BE2C (cell line): ENCODE results near the gene TRDN.

Source experiments
- DNase-seq: peaks from one replicate; pipeline ENCODE4 v3.0.0-alpha.2; 2020
- H3K27me3 ChIP-seq: fragments of 250-450 bp; sonication (Bioruptor Pico); 2 replicates; pipeline ENCODE4 v1.5.1; 2020; ENCODE audit warnings: mild to moderate bottlenecking
- H3K36me3 ChIP-seq: fragments of 250-450 bp; sonication (Bioruptor Pico); 2 replicates; pipeline ENCODE4 v1.5.1; 2020; ENCODE audit warnings: mild to moderate bottlenecking
- H3K4me1 ChIP-seq: fragments of 250-450 bp; sonication (Bioruptor Pico); 2 replicates; pipeline ENCODE4 v1.5.1; 2020
- H3K4me3 ChIP-seq: 2 replicates; pipeline ENCODE4 v1.5.1; 2011; ENCODE audit warnings: low read depth, low read length
- H3K9me3 ChIP-seq: fragments of 250-450 bp; sonication (Bioruptor Pico); 2 replicates; pipeline ENCODE4 v1.5.1; 2020
- TF ChIP-seq, protein P1 (sequence below): IDR thresholded peaks from 2 replicates; pipeline ENCODE4 v1.5.1; 2012; ENCODE audit warnings: mild to moderate bottlenecking, low read depth, low read length

TRDN gene

DNA sequence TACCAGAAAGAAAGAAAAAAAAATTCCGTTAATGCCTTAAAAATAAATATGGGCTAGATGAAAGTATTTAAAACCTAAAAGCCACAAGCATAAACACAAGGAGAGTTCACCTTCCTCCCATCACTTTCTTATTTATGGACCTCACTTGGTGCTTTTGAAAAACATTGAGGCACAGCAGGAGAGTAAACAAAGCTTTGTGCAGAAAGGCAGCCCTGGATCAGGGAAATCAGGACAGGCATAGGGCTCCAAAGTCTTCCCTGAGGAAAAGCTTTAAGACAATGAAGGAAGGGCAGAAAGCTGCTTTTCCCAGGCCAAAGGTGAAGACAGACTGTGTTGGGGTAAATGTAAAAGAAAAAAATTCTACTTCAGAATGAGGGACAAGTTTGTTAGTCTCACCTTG is 432.8 kb downstream of the TRDN start:
- TF ChIP-seq, protein P1, sequence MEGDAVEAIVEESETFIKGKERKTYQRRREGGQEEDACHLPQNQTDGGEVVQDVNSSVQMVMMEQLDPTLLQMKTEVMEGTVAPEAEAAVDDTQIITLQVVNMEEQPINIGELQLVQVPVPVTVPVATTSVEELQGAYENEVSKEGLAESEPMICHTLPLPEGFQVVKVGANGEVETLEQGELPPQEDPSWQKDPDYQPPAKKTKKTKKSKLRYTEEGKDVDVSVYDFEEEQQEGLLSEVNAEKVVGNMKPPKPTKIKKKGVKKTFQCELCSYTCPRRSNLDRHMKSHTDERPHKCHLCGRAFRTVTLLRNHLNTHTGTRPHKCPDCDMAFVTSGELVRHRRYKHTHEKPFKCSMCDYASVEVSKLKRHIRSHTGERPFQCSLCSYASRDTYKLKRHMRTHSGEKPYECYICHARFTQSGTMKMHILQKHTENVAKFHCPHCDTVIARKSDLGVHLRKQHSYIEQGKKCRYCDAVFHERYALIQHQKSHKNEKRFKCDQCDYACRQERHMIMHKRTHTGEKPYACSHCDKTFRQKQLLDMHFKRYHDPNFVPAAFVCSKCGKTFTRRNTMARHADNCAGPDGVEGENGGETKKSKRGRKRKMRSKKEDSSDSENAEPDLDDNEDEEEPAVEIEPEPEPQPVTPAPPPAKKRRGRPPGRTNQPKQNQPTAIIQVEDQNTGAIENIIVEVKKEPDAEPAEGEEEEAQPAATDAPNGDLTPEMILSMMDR: no peak
- no peak for DNase-seq

DNA sequence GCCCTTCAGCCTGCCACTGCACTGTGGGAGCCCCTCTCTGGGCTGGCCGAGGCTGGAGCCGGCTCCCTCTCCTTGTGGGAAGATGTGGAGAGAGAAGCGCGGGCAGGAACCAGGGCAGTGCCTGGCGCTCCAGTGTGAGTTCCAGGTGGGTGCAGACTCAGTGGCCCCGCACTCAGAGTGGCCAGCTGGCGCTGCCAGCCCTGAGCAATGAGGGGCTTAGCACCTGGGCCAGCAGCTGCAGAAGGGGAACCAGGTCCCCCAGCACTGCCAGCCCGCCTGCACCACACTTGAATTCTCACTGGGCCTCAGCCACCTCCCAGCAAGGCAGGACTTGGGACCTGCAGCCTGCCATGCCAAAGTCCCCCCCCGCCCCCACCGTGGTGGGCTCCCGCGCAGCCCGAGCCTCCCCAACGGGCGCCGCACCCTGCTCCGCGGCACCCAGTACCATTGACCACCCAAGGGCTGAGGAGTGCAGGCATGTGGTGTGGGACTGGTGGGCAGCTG is 434.8 kb downstream of the TRDN start:
- Histone ChIP-seq H3K9me3 (no peaks in the 10 kb centered on the region), H3K4me3 (no peak overlapping the region), H3K36me3 (no peaks in the 10 kb centered on the region), H3K27me3 (no peaks in the 10 kb centered on the region), H3K4me1 (no peaks in the 10 kb centered on the region)
- DNase-seq: no peak
- TF ChIP-seq, protein P1: no peak

More for the DNA sequence above, 432.8 kb downstream of the TRDN start:
- no peak overlapping the region for H3K4me3 ChIP-seq
- no peaks in the 10 kb centered on the region for H3K36me3 ChIP-seq
- no peaks in the 10 kb centered on the region for H3K4me1 ChIP-seq
- no peaks in the 10 kb centered on the region for H3K9me3 ChIP-seq
- no peaks in the 10 kb centered on the region for H3K27me3 ChIP-seq

DNA sequence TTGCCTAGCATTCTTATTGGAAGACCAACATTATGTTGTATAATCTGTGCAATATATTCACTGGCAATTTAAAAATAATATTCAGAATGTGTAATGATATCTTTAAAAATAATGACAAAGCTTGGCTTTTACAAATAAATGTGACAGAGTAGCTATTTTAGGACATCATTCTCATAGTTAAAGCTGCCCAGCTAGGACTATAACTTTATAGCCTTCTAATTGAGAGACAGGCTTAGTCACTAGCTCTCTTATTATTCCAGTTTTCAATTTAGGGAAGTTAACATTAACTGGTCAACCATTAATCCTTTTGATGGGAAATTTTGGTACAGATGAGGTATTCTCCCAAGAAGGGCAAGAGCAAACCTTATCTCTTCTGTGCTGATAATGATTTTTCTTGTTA is 443.5 kb downstream of the TRDN start:
- Histone ChIP-seq H3K36me3 (no peaks in the 10 kb centered on the region), H3K4me3 (no peak overlapping the region), H3K9me3 (no peaks in the 10 kb centered on the region), H3K27me3 (no peaks in the 10 kb centered on the region), H3K4me1 (no peaks in the 10 kb centered on the region)
- no peak for DNase-seq
- TF ChIP-seq, protein P1: no peak

DNA sequence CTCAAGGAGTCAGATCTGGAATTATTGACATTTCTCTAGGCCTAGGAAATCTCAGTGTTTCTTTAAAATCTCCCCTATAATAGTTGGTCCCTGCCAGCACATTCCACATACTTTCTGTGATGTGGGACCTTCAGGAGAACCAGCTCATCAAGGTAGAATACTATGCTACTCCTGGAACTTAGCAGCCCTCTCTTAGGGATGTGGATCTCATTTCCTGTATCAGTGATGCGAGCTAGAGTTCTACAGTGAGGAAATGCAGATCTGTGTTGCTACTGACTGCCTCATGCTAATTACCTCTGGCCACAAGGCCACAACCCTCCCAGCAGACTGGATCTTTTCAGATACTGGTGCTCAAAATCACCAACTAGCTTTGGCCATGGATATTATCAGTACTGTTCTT is 446.9 kb downstream of the TRDN start:
- no peak for DNase-seq
- no peaks in the 10 kb centered on the region for H3K4me1 ChIP-seq
- H3K36me3 ChIP-seq: no peaks in the 10 kb centered on the region
- no peak overlapping the region for H3K4me3 ChIP-seq
- H3K9me3 ChIP-seq: no peaks in the 10 kb centered on the region
- TF ChIP-seq, protein P1: no peak
- no peaks in the 10 kb centered on the region for H3K27me3 ChIP-seq

DNA sequence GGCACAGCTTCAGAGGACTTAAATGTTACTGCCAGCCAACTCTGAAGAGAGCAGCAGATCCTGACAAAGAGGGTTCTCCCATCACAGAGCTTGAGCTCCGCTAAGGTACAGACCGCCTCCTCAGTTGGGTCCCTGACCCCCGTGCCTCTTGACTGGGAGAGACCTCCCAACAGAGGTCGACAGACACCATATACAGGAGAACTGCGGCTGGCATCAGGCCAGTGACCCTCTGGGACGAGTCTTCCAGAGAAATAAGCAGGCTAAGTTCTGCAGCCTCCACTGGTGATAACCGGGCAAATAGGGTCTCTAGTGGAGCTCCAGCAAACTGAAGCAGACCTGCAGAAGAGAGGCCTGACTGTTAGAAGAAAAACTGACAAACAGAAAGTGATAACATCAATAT is 453.8 kb downstream of the TRDN start:
- no peaks in the 10 kb centered on the region for H3K4me1 ChIP-seq
- no peak for DNase-seq
- H3K27me3 ChIP-seq: no peaks in the 10 kb centered on the region
- H3K4me3 ChIP-seq: no peak overlapping the region
- TF ChIP-seq, protein P1: no peak
- H3K36me3 ChIP-seq: no peaks in the 10 kb centered on the region
- no peaks in the 10 kb centered on the region for H3K9me3 ChIP-seq

DNA sequence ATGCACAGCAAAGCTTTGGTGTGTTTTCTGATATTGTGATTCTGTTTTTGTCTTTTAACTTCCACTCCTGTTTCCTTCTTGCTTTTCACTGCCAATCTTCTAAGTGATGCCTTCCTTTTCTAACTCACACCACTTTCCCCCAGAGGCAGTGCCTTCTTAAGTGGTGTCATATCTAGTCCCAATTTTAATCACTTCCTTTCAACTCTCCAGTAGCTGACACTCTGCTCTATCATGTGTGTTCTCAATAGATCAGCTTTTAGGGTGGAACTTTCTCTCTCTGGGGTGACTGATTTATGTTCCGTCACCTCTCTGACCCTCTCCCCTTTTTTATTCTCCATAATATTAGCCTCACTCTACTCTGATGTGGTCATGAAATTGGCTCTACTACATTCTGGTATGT is 460.0 kb downstream of the TRDN start:
- Histone ChIP-seq H3K27me3 (no peaks in the 10 kb centered on the region), H3K9me3 (no peaks in the 10 kb centered on the region), H3K36me3 (no peaks in the 10 kb centered on the region), H3K4me3 (no peak overlapping the region), H3K4me1 (no peaks in the 10 kb centered on the region)
- TF ChIP-seq, protein P1: no peak
- no peak for DNase-seq
